ENCODE results near the gene IFNA2.

DNA sequence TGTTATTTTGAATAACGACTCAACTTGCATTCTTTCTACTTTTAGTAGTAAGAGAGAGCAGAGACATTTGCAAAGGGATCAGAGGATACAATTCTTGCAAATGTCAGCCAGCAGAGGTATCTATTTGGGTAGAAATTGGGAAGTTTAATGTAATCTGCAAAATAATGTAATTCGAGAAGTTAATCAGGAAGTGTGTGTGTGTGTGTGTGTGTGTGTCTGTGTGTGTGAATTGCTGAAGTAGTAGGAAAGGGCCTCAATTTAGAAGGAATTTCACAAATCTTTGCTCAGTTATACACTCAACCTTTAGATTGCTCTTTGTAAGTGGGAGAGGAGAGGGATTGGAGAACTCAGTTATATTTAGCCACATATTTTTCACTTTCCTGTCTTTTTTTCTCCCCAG, 44.0 kb upstream of the IFNA2 start:
- TF ChIP-seq EP300 (IDR thresholded peaks at IDR 0.05), result no peak
- TF ChIP-seq, protein P1, sequence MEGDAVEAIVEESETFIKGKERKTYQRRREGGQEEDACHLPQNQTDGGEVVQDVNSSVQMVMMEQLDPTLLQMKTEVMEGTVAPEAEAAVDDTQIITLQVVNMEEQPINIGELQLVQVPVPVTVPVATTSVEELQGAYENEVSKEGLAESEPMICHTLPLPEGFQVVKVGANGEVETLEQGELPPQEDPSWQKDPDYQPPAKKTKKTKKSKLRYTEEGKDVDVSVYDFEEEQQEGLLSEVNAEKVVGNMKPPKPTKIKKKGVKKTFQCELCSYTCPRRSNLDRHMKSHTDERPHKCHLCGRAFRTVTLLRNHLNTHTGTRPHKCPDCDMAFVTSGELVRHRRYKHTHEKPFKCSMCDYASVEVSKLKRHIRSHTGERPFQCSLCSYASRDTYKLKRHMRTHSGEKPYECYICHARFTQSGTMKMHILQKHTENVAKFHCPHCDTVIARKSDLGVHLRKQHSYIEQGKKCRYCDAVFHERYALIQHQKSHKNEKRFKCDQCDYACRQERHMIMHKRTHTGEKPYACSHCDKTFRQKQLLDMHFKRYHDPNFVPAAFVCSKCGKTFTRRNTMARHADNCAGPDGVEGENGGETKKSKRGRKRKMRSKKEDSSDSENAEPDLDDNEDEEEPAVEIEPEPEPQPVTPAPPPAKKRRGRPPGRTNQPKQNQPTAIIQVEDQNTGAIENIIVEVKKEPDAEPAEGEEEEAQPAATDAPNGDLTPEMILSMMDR (IDR thresholded peaks at IDR 0.05), result no peak

All from upper lobe of left lung (tissue), 4 donors.